GM19035 (cell line): ENCODE measurements around the gene FKTN.

ENCODE experiments used
- ATAC-seq: cut with Tn5 transposase; IDR thresholded peaks from one replicate; pipeline ENCODE4 v1.9.1; 2021; ENCODE audit not compliant: unreplicated experiment

The FKTN gene

DNA sequence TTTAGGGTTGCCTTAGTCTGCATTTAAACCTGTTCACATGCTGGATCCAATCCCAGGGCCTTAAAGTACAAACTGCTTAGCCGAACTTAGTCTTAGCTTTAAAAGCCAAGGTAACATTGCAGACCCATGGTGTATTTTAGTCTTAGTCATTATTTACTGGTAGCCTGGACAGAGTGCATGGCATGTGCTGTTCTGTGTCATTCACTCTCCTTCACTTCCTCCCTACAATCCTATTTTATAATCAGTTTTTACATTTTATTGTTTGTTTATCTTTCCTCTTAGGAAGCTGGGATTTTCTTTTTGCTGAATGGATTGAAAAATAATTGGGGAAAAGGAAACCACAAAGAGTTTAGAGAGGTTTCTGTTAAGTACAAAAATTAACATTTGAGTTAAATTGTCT, 74.9 kb downstream of the FKTN start:
- no peak for ATAC-seq

DNA sequence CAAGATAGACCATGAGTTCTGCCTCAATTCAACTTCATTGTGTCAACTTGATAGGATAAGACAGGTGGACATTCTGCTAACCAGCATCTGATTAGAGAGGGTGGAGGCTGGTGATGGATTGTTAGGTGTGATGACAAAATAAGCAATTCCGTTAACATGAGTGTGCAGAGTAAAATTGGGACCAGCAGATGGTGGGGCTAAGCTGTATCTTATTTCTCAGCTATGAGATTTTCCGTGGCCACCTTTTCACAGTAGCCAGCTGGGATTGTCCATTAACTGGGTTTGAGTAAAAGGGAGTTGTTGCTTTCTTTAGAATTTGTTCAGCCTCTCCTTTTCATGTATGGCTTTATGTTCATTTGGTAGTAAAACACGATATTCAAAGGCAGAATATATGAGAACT, 75.5 kb downstream of the FKTN start:
- ATAC-seq: no peak

DNA sequence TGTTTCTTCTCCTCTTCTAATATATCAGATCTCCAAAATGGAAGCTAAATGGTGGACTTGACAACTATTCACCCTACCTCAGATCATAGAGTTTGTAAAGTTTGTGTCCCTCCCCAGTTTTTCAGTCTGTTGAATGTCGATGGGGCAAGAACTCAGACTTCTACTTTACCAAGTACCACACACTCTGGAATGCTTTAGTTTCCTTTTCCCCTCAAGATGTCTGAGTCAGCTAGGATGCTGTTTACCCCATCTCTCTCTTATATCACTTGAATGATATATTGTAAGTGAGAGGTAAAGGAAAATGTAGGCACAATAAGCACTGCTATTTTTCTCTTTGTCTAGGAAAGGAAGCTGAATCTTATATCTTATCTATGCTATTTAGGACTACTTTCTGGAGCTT, 78.4 kb downstream of the FKTN start:
- ATAC-seq: no peak

DNA sequence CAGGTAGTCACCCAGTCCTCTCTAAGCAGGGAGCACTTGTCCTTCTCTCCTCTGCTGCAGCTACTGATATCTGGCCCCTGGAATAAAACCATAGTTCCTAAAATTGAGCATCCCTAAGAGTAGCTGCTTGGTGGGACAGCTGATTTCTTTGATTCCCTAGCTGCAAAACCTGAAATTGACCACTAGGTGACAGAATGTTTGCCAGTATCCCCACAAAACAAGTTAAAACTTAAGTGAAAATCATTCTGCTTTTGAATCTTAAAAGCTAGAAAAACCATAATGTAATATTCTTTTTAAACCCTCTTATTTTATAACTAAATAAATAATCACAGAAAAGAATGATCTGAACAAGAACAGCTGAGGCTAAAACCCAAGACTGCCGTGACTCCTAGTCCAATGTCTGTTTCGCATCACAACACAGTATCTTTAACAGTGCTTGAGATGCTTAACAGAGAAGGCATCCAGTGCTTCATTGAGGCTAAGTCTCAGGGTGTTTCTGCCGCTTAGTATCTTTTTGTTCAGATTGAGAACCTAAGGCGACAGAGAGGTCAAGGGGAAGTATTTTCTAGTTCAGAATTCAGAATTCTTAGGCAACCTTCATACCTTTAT, 80.0 kb downstream of the FKTN start:
- no peak for ATAC-seq

- no peak for ATAC-seq
Measured at GRCh38 chr9:105639936-105640335, 82.0 kb downstream of the FKTN start.

GRCh38 chr9:105643795-105644194, 85.9 kb downstream of the FKTN start:
- no peak for ATAC-seq

GRCh38 chr9:105646879-105647594, 89.1 kb downstream of the FKTN start:
- ATAC-seq: no peak

DNA sequence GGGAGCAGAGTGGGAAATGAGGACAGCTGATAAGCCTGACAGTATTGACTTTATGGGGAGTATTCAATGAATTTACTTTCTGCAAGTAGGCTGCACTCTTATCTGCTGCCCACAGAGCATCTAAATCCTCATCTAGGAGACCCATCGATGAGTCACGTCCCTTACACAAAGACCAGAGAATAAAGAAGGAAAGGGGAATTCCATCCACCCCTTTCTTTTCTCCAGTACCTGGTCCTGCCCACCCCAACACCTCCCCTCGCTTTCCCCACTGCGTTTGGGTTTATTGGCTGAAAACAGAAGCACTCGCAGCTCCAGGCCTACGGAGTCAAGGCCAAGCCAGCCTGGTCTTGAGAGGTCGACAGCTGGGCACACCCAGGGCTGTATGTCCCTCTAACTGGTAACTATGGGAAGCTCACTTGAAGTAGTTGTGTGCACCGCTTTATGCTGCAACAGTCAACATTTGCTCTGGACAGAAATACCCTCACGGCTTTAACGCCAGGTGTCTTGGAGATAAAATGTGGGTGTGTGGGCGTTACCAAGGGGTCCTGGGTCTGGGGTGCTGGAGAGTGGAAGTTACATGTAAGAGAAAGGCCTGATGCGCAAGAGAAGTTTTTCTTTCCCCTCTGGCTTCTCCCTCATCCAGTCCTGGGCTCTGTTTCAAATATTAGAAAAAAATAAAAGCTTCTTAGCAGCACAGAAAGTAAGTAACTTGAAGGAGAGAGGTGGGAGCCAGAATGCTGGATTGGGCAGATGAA, 89.8 kb downstream of the FKTN start:
- no peak for ATAC-seq

GRCh38 chr9:105651806-105652205, 93.9 kb downstream of the FKTN start:
- ATAC-seq: no peak

- peak; percentile 78 for ATAC-seq
Measured at GRCh38 chr9:105656131-105656921, 98.4 kb downstream of the FKTN start.

GRCh38 chr9:105658351-105658750, 100.4 kb downstream of the FKTN start:
- no peak for ATAC-seq

DNA sequence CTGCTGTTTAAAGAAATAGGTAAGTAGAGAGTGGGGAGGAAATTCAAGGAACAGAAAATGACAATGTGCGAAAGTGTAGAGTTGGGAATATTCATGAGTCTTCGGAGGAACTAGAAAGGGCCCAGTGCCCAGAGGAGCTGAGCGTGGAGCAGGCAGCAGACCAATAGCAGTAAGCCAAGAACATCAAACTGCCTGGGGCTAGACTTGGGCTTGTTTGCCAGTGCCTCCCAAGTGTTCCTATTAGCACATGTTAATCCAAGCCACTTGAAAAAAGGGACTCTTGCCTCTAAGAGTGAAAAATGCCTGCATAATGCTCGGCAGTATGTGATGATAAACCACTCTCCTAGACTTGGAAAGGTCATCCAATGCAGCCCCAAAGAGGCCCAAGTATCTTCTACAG, 103.1 kb downstream of the FKTN start:
- ATAC-seq: no peak

GRCh38 chr9:105662184-105663104, 104.5 kb downstream of the FKTN start, which contains the start of gene TAL2:
TSS of gene TAL2 (plus strand) at chr9:105662457. CDS start at chr9:105662497, 40 bp downstream.
- ATAC-seq: peak; percentile 84

DNA sequence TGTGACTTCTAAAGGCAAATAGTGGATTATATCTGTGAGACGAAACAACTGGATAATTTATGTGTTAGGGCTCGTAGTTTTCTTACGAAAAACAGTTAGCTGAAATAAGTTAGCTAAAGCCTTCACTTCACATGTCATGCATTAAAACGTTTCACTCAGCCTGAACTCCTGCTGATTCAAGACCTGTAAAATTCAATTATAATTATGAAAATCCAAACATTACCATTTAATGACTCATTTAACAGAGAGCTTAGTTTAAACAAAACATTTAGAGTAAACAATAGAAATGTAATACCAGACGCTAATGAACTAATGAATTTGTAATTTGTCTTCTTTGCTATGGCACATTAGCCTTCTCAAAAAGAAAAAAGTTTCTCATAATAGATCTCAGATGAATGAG, 106.0 kb downstream of the FKTN start:
- no peak for ATAC-seq

- no peak for ATAC-seq
Measured at GRCh38 chr9:105667867-105668266, 109.9 kb downstream of the FKTN start.

DNA sequence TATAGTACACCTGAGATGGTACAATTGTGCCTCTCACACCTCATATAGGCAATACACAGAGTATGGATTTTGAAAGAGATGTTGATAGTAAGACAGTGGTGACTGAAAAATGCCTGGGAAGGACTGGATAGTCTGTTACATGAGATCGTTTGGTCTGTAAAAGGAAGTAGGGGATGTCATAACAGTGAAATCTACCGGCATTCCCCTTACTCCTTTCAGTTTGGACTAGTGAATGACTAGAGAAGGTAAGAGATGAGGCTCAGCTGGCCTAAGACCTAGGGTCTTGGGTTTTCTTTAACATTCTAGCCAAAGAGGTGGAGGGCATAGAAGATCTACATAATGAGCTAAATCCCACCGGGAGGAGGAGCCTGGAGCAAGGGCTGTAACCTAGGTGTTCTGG, 112.4 kb downstream of the FKTN start:
- ATAC-seq: no peak

DNA sequence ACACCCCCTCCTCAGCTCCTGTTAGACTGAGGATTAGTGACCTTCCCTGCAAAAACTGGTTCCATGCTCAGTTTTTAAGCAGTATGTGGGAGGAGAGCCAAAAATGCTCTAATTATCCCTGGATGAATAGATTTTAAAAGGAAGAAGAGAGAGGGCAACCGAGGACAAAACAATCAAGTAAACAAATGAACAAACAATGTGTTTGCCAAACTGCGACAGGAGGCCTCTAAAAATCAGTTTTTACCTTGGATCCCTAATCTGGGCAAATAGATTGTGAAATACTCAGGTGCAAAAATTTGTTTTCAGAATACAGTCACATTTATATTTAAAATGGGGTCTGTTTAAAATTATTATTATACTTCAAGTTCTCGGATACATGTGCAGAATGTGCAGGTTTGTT, 112.8 kb downstream of the FKTN start:
- no peak for ATAC-seq

DNA sequence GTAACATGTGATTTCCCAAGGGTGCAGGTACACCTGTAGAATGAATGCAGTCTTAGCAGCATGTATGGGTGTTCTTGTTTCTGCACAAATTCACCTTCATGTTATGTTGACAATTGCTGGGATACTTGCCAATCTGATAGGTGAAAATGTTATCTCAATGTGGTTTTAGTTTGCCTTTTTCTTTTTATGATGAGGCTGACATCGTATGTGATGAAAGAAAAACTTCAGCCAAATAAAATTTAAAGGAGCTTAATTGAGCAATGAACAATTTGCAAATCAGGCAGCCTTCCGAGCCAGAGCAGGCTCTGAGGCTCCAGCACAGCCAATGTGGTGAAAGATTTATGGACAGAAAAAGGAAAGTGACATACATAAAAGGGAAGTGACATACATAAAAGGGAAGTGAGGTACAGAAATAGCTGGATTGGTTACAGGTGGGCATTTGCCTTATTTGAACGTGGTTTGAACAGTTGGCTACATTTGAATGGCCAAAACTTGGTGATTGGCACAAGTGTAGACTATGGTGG, 114.8 kb downstream of the FKTN start:
- no peak for ATAC-seq

DNA sequence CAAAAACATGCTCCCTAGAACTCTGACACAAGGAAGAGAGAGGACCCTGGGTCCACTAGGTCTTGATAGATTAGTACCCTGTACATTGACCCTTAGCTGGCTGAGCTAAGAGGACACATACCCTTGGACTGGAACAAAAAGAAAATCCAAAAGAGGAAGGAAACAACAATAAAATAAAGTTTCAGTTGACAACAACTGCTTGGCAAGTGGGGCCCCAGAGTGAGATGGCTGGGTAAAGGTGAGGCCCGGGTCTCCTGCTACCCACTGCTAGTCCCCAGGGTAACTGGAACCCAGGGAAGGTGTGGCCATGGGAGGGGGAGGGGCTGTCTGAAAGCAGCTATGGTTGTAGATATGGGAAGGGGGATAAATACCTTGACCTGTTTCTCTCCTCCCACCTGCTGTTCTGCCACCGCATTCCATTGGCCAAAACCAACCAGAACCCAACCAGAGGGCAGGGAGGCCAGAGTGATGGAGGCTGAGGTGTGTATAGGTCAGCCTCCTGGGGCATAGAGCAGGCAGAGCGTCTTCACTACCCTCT, 116.0 kb downstream of the FKTN start:
- no peak for ATAC-seq
